ENCODE results near the gene ZNHIT2.

DNA sequence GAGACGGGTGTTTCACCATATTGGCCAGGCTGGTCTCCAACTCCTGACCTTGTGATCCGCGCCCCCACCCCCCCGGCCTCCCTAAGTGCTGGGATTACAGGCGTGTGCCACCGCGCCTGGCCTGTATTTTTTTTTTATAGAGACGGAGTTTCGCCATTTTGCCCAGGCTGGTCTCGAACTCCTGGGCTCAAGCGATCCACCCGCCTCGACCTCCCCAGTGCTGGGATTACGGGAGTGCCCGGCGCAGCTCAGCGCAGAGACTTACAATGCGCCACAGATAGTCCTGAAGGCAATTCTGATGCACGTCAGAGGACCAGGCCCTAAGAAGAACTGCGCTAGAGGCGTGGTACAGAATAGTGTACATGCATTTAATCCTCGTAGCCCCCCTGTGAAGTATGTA is 22.1 kb downstream of the ZNHIT2 start:
- TF ChIP-seq, protein P1, sequence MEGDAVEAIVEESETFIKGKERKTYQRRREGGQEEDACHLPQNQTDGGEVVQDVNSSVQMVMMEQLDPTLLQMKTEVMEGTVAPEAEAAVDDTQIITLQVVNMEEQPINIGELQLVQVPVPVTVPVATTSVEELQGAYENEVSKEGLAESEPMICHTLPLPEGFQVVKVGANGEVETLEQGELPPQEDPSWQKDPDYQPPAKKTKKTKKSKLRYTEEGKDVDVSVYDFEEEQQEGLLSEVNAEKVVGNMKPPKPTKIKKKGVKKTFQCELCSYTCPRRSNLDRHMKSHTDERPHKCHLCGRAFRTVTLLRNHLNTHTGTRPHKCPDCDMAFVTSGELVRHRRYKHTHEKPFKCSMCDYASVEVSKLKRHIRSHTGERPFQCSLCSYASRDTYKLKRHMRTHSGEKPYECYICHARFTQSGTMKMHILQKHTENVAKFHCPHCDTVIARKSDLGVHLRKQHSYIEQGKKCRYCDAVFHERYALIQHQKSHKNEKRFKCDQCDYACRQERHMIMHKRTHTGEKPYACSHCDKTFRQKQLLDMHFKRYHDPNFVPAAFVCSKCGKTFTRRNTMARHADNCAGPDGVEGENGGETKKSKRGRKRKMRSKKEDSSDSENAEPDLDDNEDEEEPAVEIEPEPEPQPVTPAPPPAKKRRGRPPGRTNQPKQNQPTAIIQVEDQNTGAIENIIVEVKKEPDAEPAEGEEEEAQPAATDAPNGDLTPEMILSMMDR (IDR thresholded peaks at IDR 0.05) = no peak
- TF ChIP-seq POLR2A (IDR thresholded peaks at IDR 0.05) = no peak
